Astrocyte of the hippocampus (primary cell): ENCODE measurements around the gene PRPF39.
A peak's percentile ranks its signal among the peaks of the same experiment; 100 is the strongest.
"Not testable (repeated sequence)": the region's sequence is repeated elsewhere in the genome, so short reads cannot be mapped to it uniquely, and the experiment has no call there.

Source experiments
- DNase-seq: peaks from one replicate; pipeline ENCODE4 v3.0.0; 2011; ENCODE audit warnings: low read depth, low spot score

PRPF39 gene, protein sequence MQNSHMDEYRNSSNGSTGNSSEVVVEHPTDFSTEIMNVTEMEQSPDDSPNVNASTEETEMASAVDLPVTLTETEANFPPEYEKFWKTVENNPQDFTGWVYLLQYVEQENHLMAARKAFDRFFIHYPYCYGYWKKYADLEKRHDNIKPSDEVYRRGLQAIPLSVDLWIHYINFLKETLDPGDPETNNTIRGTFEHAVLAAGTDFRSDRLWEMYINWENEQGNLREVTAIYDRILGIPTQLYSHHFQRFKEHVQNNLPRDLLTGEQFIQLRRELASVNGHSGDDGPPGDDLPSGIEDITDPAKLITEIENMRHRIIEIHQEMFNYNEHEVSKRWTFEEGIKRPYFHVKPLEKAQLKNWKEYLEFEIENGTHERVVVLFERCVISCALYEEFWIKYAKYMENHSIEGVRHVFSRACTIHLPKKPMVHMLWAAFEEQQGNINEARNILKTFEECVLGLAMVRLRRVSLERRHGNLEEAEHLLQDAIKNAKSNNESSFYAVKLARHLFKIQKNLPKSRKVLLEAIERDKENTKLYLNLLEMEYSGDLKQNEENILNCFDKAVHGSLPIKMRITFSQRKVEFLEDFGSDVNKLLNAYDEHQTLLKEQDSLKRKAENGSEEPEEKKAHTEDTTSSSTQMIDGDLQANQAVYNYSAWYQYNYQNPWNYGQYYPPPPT

DNA sequence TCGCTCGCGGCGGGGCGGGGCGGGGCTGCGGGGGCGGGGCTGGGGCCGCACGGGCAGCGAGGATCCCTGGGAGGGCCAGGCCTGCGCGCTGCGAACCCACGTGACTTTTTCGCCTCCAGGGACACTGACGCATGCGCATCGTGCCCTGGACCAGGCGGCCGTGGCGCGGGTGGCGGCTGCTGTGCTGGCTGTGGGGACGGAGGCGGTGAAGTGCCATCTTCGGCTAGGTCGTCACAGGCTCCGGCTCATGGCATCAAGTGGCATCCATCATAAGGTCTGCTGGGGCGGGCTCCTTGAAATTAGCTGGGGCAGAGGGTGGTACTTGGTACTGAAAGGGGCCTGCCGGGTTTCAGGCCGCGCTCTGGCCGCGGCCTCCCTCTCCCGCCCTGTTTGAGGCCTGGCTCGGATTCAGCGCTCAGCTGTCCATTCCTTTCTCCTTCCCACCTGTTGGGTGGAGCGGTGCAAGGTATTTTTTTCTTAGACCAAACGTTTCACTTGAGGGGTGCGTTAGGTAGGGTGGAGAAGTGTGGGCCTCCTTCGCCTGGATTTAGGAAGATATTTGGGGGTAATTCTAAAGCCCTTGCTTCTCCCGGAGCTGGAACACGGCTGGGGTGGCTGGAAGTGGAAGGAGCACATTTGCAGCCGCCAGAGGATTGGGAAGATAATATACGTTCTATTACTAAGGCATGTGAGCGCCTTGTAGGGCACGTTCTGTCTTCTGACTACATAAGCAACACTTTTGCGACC is at the start of gene PRPF39:
Gene PRPF39, plus strand, starts transcription at position 141 of the 747 bp plus-strand sequence. CDS start 11,124 bp downstream, outside the sequence.
- peak; percentile 98 for DNase-seq

DNA sequence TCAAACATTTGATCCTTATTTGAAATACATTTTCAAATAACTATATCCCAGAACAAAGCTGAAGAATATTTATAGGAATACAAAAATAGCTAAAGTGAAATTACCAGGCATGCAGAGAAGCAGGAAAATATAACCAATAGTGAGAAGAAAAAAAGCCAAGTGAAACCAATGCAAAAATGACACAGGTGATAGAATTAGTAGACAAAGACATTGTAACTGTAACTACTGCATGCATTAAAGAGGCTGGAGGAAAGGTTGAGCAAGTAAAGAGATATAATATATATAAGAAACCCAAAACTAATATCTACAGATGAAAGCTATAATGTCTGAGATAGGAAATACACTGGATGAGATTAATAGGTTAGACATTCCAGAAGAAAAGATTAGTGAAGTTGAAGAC is 49.2 kb upstream of the PRPF39 start:
- DNase-seq: no peak

DNA sequence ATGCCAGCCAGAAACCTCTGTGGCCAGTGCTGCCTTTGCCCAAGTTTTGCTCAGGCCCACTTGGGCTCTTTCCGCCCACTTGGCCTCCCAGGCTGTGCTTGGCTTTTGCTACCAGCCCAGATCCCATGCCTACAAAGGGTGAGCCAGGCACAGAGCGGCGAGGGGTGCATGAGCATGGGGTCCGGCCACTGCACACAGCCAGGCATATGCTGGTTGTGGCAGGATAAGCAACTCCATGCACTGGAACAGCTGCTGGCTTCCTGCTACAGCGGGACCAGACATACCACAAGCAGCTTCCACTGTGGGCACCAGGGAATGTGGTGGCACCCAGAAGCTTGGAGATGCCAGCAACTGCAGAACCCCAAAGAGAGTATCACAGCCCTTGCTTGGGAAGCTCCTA is 45.7 kb upstream of the PRPF39 start:
- no peak for DNase-seq

DNA sequence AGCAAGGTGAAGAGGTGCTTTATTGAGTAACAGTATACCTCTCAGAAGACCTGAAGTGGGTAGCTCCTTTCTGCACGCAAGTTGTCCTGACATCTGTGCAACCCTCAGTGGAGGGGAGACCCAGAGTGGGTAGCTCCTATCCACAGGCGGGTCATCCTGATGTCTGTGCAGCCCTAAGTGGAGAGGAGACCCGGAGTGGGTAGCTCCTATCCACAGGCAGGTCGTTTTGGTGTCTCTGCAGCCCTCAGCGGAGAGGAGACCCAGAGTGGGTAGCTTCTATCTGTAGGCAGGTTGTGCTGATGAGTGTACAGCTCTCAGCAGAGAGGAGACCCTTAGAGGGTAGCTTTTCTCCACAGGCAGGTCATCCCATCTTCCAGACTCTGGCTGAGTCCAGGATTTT is 45.1 kb upstream of the PRPF39 start:
- no peak for DNase-seq

DNA sequence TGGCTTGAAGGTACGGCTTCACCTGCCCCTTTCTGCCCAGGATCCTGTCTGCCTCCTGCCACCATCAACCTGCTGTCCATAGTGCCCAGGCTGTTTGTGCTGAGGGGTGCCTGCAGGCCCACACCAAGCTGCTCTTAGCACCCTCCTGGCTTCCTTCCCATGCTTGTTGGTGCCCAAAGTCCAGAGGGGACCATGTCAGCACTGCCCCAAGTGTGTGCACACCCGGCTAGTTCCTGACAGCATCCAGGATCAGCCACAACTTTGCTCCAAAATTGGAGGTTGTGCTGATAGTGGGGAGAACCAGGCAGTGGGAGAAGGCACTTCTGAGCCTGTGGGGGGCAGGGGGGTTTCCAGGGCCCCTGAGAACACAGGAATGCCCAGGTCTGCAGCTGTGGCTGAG is 44.5 kb upstream of the PRPF39 start:
- DNase-seq: no peak

DNA sequence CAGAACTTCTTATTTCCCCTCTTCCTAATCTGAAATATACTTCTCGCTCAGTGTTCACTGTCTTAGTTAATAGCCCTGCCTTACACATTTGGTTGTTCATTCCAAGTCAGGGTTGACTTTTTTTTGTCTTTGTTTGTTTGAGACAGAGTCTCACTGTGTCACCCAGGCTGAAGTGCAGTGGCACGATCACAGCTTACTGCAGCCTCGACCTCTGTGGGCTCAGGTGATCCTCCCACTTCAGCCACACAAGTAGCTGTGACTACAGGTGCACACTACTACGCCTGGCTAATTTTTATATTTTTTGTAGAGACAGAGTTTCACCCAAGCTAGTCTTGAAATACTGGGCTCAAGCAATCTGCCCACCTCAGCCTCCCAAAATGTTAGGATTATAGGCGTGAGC is 42.3 kb upstream of the PRPF39 start:
- DNase-seq: no peak

DNA sequence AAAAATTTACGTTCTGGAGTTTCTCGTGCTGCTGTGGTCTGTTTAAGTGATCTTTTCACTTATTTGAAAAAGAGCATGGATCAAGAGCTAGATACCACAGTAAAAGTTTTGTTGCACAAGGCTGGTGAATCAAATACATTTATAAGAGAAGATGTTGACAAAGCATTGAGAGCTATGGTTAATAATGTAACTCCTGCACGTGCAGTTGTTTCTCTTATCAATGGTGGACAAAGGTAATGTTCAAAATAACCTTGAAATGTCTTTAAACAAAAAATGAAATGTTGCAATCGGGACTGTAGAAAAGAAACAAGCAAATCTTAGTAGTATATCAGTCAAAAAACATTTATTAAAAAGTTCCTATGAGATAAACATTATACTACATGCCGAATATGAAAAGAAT is 39.3 kb upstream of the PRPF39 start:
- no peak for DNase-seq

DNA sequence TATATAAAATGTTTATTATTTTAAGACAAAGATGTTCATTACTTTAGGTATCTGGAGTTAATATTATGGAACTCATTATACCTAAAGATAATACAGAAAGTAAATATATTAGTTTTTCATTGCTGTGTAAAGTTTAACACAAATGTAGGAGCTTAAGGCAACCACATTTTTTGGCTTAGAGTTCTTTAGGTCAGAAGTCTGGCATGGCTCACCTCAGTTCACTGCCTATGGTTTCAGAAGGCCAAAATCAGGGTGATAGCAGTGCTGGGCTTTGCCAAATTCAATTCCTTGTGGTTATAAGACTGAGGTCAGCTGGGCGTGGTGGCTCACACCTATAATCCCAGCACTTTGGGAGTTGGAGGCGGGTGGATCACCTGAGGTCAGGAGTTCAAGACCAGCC is 35.5 kb upstream of the PRPF39 start:
- DNase-seq: no peak

DNA sequence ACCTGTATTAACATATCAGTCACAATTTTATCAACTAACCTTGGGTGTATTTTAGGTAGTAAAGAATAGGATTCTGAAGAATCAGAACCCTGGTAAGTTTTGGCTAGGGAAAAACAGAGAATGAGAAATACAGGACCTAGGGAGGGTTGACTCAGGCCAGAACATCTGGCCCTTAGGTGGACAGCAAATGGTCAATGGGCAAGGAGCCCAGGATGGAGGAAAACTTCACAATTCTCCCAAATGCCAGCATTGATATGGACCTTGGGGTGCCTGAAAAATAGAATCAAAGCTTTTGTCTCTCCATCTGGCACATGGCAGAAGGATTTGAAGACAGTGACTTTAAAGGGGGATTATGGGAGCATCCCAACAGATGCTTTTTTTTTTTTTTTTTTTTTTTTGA is 32.7 kb upstream of the PRPF39 start:
- DNase-seq: no peak

DNA sequence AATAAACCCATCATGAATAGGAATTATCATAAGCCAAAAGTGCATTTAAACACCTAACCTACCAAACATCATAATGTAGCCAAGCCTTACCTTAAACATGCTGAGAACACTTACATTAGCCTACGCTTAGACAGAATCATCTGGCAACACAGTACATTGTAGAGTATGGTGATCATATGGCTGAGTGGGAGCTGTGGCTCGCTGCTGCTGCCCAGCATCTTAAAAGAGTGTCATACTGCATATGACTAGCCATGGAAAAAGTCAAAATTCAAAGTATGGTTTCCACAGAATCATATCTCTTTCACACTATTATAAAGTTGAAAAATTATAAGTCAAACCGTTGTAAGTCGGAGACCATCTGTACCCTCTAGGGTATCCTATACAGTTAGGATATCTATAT is 32.0 kb upstream of the PRPF39 start:
- no peak for DNase-seq

DNA sequence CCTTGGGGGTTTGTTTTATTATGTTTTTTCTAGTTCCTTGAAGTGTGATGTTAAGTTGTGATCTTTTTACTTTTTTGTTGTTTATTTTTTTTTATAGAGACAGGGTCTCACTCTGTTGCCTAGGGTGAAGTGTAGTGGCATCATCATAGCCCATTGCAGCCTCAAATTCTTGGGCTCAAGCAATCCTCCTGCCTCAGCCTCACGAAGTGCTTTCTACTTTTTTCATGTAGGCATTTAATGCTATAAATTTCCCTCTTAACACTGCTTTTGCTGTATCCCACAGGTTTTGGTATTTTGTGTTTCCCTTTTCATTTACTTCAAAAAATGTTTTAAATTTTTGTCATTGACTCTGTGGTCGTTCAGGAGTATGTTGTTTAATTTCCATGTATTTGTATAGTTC is 26.6 kb upstream of the PRPF39 start:
- DNase-seq: no peak

DNA sequence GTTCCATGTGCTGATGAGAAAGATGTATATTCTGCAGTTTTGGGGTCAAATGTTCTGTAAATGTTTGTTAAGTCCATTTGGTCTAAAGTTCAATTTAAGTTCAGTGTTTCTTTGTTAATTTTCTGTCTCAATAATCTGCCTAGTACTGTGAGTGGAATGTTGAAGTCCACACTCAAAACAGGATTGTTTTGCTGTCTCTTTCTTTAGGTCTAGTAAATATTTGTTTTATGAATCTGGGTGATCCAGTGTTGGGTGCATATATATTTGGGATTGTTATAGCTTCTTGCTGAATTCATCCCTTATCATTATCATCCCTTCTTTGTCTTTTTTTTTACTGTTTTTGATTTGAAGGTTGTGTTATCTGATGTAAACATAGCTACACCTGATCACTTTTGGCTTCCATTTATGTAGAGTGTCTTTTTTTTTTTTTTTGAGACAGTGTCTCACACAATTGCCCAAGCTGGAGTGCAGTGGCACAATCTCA is 26.0 kb upstream of the PRPF39 start:
- no peak for DNase-seq

DNA sequence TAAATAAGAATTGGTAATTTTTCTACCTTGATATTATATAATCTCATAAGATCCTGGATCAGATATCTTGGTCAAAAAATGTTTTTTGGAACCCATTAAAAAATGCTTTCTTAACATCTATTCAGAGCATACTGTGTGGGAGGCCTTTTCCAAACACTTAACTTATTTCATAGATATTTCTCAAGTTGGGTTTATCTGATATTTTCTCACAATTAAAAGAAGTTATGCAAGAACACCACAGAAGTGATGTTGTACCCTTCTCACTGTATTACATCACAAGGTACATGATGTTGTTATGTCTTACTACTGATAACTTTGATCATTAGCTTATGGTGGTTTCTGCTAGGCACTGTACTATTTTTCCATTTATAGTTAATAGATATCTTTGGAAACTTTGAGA is 23.4 kb upstream of the PRPF39 start:
- DNase-seq: no peak

DNA sequence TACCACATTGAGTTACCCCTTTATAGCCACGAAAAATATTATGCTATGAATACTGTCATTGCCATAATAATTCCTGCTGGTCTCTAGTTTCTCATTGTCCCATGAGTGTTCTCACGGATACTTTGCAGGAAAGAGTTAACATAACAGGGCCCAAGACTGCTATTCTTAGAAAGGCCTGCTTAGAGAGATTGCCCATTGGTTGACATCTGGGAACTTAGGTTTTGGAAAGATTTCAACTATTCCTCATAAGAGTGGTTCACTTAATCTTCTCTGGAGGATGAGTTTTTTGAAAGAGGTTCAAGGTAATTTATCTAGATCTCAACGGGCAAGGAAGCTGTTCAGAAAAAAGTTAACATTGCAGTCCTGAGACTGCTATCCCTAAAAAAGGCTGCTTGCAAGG is 18.4 kb upstream of the PRPF39 start:
- DNase-seq: no peak

DNA sequence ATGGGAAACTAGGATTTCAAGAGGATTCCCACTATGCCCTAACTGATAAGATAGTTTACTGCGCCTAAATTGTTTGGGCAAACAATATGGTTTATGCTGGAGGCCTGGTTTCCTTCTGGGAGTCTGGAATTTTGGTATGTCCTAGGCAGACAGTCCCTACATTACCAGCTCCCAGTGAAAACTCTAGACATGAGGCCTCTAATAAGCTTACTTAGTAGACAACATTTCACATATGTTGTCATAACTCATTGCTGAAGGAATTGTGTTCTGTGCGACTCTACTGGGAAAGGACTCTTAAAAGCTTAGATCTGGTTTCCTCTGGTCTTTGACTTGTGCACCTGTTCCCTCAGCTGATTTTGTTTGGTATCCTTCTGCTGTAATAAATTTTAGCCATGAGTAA is 18.0 kb upstream of the PRPF39 start:
- DNase-seq: peak; percentile 5

DNA sequence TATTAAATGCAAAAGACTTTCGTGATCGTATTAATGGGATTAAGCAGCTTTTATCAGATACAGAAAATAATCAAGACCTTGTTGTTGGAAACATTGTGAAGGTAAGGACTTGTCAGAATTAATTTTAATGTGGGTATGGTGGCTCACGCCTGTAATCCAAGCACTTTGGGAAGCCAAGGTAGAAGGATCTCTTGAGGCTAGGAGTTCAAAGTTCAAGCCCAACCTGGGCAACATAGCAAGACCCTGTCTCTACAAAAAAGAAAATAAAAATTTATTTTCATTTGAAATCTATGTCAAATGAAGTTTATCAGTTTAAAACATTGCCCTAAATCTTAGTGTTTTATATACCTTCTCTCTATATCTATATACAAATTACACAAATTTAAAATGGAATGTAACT is 17.2 kb upstream of the PRPF39 start:
- no peak for DNase-seq

DNA sequence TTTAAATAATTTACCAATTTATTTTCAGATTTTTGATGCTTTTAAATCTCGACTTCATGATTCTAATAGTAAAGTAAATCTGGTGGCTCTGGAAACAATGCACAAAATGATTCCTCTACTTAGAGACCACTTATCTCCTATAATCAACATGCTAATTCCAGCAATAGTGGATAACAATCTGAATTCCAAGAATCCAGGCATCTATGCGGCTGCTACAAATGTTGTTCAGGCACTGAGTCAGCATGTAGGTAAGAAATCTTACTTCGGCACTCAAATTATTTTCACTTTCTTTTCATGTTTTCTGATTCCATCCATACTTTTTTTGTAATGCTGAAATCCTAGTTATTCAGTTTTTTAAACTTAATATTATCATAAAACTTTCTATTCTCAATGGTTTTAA is 15.5 kb upstream of the PRPF39 start:
- DNase-seq: no peak

DNA sequence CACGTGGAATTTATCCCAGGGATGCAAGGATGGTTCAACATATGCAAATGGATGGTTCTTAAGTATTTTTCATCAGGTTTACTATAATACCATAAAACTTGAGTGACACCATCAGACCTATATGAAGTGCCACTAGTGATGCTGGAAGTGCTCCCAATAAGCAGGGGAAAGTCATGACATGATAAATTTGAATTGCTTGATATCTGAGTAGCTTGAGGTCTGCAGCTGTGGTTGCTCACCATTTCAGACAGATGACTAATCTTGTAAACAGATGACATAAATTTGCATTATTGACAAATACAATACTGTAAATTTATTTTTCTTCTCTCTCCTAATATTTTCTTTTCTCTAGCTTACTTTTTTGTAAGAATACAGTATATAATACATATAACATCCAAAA is 13.7 kb upstream of the PRPF39 start:
- no peak for DNase-seq

DNA sequence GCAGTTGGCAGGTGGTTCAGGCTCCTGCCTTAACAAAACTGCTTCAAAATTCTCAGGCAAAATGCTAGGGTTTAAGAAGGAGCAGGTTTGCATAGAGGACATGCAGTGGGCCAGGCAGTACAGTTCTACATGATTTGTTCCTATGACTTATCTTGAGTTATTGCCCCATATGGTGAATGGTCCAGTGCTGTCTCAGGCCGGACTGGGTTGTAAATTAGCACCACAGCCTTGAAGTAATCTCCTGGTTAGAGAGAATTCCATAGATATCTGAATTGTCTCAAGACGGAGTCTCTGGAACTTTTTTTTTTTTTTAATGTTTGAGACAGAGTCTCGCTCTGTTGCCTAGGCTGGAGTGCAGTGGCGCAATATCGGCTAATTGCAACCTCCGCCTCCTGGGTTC is 11.8 kb upstream of the PRPF39 start:
- no peak for DNase-seq

DNA sequence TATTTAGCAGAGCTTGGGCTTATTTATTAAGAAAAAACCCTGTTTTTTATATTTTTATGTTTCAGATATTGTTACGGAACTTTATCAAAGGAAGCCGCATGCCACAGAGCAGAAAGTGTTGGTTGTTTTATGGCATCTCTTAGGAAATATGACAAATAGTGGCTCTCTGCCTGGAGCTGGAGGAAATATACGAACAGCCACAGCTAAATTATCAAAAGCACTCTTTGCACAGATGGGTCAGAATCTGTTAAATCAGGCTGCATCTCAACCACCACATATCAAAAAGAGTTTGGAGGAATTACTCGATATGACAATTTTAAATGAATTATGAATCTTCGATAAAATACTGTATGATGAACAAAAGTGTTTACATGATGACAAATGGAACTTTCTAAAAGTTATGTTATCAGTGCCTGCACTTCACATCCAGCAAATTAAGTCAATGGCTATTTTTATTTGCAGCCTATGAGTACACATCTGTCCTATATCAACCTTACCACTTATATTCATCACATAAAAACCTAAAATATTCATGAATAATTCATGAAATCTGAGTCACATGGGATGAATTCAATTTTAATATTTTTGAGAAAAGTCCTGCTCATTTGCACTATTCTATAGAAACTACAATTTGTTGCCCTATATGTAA is 10.6 kb upstream of the PRPF39 start:
- DNase-seq: no peak

DNA sequence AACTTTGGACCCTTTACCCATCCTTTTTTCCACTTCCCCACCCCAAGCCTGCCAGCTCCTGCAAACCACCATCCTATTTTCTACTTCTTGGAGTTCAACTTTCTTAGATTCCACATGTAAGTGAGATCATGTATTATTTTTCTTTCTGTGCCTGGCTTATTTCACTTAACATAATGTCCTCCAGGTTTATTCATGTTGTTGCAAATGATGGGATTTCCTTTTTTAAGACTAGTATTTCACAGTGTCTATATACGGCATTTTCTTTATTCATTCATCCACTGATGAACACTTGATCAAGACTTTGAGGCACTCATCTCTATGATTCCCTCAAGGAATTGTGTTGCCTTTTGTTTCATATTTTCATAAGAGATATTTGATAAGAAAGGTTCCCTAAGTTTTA is 5.6 kb upstream of the PRPF39 start:
- no peak for DNase-seq

DNA sequence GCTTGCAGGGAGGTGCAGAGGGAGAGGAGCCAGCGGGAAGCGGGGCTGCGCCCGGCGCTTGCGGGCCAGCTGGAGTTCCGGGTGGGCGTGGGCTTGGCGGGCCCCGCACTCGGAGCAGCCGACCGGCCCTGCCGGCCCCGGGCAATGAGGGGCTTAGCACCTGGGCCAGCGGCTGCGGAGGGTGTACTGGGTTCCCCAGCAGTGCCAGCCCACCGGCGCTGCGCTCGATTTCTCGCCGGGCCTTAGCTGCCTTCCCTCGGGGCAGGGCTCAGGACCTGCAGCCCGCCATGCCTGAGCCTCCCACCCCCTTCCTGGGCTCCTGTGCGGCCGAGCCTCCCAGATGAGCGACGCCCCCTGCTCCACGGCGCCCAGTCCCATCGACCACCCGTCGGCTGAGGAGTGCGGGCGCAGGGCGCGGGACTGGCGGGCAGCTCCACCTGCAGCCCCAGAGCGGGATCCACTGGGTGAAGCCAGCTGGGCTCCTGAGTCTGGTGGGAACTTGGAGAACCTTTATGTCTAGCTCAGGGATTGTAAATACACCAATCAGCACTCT is 3.4 kb upstream of the PRPF39 start:
- DNase-seq: not testable (repeated sequence)
